HG02852 (cell line): ENCODE measurements around the gene TRAF2.

Experiments used
- ATAC-seq: cut with Tn5 transposase; IDR thresholded peaks from one replicate; pipeline ENCODE4 v1.9.1; 2021; ENCODE audit warnings: mild to moderate bottlenecking, moderate library complexity; ENCODE audit not compliant: unreplicated experiment

TRAF2 gene

DNA sequence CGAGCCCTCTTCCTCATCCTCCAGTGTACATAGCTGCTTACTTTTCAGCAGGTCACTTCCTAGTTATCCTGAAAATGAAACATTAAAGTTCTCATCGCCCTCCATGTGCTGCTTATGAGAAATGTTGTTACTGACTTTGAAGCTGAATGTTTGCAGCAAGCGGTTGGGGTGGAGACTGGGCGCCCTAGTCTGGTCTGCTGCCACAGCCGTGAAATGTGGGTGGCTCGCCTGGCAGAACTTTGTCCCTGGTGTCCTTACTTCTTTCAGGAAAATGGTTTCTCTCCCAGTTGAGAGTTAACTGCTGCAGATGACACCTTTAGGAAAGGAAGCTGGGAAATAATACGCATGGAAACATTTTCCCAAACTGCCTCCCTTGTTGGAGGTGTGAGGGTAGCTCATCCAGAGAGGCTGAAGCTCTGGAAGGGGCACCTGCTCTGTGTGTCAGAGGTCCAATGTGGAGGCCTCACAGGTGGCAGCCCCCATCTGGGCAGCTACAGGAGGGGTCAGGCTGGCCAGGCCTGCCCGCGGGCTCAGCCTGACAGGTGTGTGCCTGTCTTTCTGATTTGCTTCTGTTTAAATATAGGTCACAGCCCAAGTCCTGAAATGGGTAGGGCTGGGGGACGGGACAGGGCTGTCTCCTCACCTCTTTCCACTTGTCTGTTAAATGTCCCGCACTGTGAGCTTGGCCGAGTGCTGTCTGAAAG, 24.0 kb downstream of the TRAF2 start:
- no peak for ATAC-seq

DNA sequence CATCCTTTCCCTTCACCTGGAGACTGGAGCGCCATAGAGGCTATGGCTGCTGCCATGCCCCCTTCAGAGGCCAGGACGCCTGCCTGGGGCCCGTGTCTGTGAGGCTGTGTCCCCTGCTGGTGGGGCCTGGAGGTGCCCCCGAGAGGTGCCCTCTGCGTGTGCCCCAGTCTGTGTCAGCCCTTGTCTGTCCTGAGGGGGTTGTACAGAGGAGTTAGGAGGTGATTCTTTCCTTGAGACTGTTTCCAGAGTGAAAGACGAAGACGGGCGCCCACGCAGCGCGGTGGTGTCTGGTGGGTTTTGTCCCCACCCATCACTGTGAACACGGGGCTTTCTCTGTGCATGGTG, 24.6 kb downstream of the TRAF2 start:
- ATAC-seq: no peak

DNA sequence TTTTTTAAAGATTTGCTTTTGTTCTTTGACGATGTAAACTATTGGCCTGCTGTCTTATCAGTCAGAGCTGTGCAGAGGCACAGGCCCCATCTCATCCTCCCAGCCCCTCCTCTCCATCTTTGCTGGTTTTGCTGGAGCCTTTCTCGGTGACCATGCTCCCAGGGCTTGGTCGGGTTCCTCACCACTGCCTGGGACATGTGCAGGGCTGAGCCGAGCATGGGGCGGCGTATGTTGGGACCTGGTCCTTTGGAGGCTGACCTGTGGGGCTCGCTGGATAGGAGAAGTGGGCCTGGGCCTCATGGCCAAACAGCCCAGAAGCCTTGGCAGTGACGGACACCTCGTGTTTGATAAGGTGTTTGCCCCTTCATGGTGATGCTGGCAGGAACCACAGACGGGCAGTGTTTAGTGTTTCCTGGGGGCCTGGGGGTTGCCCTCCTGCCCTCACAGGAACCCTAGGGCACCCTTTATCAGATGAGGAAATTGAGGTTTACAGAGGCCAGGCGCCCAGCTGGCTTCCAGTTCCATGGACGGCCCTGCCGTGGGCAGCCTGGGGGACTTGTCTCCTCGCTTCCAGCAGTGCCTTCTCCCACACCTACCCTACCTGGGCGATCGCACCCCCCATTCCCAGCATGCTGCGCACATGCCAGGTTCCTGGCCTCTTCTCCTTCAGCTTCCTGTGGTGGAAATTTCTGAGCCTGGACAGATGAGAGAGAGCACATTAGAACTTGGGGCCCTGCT, 27.6 kb downstream of the TRAF2 start:
- no peak for ATAC-seq

DNA sequence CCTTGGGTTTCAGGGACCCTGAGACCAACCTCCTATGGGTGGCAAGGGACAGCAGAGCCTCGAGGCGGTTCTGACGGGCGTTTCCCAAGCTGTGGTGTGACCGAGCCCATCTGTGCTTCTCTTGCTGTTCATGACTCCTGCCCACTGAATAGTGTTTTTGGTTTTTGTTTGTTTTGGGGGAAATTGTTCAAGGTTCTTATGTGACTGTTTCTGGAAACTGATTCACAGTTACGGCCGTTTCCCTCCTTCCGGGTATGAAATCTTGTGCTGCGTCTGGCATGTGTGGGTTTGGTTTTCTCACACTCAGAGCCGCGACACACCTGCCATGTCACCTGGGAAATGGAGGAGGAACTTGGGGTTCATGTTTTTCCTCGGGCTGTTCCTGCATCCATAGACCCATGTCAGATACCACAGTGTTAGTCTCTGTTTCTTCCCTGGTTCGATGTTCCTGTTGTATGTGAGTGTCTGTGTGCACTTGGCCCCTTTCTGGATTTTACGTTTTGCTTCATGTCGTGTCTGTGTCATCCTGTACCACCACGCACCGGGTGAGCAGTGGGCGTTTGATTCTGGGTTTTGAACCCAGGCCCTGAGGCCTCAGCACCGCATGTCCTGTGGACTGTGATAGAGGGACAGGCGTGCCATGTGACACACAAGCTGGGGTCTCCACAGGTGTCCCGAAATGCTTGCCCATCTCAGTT, 29.5 kb downstream of the TRAF2 start:
- ATAC-seq: no peak

DNA sequence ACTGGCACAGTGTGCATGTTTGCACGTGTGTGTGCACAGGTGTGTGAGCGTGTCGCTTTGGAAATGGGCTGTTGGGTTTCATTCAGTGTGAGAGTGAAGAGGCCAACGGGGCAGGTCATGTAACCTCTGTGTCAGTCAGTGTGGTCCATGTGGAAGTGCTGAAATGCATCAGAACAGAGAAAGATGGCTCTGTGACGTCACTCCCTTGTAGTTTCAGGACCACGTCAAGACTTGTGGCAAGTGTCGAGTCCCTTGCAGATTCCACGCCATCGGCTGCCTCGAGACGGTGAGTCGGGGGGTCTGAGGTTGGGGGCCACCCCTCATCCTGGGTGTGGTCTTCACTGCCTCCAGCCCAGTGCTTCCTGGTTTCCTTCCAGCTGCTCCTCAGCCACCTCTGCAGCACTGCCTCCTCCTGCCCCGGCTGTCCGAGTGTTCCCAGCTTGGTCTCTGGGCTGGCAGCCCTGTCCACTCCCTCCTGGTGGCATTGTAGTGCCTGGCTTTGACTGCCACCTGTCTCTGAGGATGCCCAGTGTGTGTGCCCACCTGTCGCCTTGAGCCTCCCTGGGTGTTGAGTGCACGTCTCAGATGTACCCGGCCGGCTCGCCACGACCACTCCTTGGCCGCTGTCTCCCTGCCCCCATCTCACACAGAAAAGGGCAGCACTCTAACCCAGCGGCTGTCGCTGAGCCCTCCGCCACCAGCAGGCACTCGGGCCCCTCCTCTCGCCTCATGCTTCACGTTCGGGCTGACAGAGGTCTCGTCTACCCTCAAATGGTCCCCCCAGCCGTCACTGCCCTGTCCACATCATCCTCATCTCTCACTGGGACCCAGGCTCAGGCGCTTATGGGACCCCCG, 30.2 kb downstream of the TRAF2 start:
- ATAC-seq: no peak

DNA sequence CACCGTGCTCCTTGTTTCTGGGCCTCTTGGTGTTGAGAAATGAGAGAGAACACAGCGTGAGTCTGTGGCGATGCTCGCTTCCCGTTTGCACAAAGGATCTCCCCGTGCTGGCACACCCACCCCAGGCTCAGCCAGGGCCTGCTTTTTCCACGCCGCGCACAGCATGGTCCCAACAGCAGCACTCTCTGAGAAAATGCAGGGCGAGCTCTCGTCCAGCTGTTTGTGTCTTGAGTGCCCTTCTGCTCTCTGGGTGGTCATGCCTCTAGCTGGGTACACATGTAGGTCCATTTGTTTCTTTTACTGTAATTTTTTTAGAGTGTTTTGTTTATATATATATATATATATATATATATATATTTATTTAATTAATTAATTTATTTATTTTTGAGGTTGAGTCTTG, 31.6 kb downstream of the TRAF2 start:
- no peak for ATAC-seq

DNA sequence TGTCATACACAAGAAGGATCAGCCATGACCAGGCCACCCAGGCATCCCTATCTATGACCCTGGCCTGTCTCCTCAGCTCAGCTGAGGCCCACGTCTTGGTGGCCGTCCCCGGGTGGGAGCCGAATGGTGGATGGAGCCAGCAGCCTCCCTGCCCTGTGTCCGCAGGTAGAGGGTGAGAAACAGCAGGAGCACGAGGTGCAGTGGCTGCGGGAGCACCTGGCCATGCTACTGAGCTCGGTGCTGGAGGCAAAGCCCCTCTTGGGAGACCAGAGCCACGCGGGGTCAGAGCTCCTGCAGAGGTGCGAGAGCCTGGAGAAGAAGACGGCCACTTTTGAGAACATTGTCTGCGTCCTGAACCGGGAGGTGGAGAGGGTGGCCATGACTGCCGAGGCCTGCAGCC, 33.8 kb downstream of the TRAF2 start:
- ATAC-seq: no peak

DNA sequence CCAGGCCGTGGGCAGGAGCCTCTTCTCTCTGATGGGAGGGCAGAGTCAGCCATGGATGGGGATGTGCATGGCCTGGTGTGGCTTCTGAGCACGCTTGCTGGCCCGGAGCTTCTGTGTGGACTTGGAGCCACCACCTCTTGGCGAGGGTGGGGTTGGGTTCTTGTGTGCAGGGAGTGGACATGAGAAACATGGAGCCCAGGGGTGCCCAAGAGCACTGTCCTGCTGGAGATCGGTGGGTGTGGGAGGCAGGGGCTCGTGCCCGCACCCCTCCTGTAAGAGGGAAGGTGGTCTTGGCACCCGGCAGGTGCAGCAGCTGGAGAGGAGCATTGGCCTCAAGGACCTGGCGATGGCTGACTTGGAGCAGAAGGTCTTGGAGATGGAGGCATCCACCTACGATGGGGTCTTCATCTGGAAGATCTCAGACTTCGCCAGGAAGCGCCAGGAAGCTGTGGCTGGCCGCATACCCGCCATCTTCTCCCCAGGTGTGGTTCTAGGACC, 34.5 kb downstream of the TRAF2 start:
- ATAC-seq: no peak

DNA sequence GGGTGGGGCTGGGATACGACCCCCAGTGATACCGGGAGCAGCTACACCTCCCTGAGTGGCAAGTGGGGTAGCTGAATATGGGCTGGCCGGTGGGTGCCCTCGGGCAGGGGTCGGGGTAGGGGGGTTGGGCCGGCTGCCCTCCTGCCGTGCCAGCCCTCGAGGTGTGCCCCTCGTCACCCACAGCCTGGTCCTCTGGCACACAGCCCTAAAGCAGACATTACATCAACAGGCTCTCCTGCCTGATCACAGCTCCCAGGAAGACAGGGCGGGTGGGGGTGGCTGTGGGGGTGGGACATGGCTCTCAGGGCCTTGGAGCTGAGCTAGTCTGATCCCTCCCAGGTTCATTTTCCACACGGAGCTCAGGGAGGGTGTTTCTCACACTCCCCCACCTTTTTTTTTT, 35.0 kb downstream of the TRAF2 start:
- no peak for ATAC-seq

DNA sequence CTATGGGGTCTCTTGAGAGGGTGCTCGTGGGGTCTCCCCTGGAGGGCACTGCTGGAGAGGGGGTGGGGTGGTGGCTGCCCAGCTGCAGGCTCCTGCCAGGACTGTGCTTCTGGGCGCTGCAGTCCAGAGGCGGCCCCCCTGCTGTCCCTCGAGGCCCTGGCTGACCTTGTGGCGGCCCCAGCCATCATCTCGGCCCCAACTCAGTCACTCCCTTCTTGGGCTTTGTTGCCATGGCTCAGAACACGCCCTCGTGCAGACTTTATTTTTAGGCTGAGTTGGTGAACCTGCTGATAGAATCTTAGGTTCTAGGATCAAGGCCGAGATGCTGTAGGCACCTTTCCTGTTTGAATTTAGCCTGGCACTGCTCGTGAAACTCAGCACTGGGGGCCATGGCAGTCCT, 35.4 kb downstream of the TRAF2 start:
- ATAC-seq: no peak

DNA sequence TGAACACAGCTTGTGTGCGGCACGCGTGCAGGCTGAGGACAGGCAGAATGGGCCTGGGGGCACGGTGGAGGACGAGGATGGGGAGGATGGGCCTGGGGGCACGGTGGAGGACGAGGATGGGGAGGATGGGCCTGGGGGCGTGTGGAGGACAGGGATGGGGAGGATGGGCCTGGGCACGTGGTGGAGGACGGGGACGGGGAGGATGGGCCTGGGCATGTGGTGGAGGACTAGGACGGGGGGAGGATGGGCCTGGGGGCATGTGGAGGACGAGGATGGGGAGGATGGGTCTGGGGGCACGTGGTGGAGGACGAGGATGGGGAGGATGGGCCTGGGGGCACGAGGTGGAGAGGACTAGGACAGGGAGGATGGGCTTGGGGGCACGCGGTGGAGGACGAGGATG, 36.2 kb downstream of the TRAF2 start:
- no peak for ATAC-seq

DNA sequence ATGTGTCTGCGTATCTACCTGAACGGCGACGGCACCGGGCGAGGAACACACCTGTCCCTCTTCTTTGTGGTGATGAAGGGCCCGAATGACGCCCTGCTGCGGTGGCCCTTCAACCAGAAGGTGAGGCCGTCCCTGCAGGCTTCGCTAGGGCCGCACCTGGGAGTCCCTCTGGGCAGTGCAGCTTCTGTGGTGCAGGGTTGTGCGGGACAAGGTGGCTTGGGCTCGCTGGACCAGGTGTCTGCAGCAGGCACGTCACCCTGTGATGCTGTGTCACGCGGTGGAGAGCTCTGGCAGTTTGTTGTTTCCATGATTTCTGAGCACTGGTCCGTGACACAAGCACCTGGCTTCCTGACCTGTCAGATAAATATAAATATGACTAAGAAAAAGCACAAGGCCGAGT, 37.6 kb downstream of the TRAF2 start:
- no peak for ATAC-seq

DNA sequence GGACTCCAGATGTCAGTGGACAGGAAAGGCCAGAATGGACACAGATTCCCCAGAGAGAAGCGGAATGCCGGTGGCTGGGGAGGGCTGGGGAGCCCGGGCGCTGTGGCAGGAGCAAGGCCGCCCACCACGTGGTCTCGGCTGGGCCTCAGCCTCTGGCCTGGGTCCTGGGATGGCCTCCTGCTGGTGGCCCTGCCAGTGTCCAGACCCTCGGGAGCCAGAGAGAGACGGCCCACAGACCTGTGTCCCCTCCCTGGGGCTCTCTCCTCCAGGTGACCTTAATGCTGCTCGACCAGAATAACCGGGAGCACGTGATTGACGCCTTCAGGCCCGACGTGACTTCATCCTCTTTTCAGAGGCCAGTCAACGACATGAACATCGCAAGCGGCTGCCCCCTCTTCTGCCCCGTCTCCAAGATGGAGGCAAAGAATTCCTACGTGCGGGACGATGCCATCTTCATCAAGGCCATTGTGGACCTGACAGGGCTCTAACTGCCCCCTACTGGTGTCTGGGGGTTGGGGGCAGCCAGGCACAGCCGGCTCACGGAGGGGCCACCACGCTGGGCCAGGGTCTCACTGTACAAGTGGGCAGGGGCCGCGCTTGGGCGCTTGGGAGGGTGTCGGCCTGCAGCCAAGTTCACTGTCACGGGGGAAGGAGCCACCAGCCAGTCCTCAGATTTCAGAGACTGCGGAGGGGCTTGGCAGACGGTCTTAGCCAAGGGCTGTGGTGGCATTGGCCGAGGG, 39.3 kb downstream of the TRAF2 start:
- ATAC-seq: no peak

DNA sequence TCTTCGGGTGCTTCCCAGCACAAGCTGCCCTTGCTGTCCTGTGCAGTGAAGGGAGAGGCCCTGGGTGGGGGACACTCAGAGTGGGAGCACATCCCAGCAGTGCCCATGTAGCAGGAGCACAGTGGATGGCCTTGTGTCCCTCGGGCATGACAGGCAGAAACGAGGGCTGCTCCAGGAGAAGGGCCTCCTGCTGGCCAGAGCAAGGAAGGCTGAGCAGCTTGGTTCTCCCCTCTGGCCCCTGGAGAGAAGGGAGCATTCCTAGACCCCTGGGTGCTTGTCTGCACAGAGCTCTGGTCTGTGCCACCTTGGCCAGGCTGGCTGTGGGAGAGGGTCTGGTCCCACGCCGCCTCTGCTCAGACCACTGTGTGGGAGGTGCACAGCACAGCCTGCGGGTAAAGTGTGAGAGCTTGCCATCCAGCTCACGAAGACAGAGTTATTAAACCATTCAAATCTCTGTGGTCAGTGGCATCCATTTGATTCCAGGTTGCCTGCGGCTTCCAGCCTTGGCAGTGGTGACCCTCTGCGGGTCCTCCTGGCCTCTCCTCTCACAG, 39.9 kb downstream of the TRAF2 start:
- no peak for ATAC-seq

DNA sequence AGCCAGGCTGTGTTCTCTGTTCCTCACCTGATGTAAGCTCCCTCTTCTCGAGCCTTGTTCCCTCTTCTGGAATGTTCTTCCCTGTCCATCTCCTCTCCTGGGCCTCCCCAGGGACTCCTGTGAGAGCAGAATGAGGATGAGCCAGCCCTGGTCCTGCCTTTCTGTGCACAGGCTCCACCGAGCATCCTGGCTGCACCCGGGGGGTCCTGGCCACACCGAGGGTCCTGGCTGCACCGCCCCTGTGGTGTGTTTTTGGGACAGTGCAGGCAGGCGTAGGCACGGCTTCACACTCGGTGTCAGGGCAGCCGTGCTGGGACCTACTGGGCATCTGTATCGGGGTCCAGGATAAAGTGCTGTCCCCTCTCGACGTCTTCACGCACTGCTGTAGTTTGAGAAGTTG, 40.4 kb downstream of the TRAF2 start:
- no peak for ATAC-seq

DNA sequence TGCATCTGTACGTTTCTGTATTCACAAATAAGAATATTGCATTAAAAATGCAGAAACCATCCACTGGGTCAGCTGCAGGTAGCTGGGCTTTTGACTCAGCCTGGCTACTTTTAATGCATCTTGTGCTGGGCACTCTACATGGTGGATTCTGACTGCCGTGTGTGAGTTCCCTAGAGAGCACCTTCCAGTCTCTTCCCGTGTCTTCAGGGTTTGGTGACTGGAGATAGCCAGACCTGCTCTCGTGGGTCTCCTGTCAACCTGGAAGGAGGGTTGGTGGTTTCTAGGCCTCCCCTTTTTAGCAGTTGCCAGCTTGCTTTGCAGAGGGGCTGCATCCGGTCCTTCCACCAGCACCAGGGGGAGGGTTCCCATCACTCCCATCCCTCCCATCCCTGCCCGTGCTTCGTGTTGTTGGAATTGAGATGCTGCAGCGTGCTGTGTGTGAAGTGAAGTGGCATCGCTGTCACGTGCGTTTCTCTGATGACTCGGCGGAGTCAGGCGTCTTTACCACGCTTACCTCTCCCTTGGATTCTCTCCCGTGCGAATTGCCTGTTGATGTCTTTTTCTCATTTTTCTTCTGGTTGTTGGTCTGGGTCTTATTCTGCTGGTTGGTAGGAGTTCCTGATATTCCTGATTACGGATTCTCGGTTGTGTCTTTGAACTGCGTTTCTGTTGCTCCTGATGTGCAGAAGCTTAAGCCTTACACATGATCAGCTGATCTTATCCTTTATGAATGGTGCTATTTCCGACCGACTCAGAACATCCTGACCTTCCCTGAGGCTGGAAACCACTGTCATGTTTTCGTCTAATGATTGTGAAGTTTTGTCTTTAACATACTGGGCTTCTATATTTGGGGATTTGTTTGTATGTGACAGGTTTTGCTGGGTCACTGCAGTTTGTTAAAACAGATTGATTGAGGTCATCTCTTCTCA, 41.3 kb downstream of the TRAF2 start:
- no peak for ATAC-seq

DNA sequence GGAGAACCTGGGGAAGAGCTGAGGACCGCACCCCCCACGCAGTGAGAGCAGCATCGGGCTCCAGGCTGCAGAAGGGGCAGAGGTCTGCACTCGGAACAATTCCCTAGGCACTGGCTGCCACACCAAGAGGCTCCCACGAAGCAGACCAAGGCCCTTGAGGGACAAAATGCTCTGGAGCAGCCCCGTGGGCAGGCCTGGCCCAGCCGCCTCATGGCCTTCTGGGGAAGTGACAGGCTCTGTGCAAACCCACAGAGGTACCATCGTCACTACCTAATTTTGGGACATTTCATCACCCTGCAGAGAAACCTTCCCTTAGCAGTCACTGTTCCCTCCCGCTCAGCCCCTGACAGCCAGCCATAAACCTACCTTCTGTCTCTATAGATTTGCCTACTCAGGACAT, 42.3 kb downstream of the TRAF2 start:
- no peak for ATAC-seq

DNA sequence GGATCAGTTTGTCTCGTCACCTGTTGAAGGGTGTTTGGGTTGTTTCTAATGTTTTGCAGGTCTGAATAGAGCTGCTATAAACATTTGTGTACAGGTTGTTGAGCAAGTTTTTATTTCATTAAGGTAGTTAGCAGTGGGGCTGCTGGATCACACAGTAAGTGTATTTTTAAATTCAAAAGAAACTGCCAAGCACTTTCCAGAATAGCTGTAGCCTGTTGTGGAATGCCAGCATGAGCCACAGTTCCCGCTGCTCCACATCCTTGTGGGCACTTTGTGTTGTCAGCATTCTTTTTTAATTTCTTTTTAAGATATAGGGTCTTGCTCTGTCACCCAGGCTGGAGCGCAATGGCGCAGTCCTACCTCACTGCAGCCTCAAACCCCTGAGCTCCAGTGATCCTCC, 43.7 kb downstream of the TRAF2 start:
- no peak for ATAC-seq

DNA sequence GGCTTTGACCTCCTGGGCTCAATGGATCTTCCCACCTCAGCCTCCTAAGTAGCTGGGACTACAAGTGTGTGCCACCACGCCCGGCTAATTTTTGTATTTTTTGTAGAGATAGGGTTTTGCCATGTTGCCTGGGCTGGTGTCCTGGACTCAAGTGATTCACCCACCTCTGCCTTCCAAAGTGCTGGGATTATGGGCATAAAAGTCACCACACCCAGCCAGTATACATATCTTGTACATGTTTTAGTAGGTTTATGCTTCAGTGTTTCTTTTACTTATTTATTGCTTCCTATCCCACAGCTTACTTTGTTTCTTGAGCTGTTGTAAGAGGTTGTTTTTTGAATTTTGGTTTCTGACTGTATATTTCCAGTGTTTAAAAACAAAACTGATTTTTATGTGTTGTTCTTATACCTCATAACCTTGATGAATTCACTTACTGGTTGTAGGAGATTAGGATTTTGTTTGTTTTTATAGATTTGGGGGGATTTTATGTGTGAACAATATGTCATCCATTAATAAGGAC, 45.4 kb downstream of the TRAF2 start:
- ATAC-seq: no peak
